HG03159 (cell line): Measurements from ENCODE around the gene MYOT.
"Not testable (repeated sequence)": the region's sequence is repeated elsewhere in the genome, so short reads cannot be mapped to it uniquely, and the experiment has no call there.

Source experiments
- ATAC-seq: cut with Tn5 transposase; IDR thresholded peaks from one replicate; pipeline ENCODE4 v1.9.1; 2021; ENCODE audit warnings: mild to moderate bottlenecking, moderate library complexity; ENCODE audit not compliant: unreplicated experiment

The MYOT gene

DNA sequence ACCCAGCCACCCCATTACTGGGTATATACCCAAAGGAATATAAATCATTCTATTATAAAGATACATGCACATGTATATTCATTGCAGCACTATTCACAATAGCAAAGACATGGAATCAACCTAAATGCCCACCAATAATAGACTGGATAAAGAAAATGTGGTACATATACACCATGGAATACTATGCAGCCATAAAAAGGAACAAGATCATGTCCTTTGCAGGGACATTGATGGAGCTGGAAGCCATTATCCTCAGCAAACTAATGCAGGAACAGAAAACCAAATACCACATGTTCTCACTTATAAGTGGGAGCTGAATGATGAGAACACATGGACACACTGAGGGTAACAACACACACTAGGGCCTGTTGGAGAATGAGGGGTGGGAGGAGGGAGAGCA, 14.5 kb upstream of the MYOT start:
- ATAC-seq: not testable (repeated sequence)

DNA sequence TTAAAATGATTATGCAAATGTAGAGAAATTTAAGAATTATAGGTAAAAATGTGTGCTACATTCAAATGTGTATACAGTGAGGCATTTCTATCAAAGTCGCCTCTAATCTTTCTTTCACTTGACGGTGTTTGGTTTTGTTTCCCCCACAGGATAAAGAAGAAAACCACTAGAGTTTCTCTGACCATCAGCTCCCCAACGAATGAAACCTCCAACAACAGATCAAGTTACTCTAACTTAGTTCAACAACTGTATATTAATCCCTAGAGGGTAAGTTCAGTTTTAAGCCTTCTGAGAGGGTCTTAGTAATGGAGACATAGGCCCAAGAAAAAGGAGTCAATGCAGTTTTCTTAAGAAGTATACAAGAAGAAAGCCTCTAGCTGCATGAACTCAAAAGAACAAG, 11.5 kb upstream of the MYOT start:
- no peak for ATAC-seq

DNA sequence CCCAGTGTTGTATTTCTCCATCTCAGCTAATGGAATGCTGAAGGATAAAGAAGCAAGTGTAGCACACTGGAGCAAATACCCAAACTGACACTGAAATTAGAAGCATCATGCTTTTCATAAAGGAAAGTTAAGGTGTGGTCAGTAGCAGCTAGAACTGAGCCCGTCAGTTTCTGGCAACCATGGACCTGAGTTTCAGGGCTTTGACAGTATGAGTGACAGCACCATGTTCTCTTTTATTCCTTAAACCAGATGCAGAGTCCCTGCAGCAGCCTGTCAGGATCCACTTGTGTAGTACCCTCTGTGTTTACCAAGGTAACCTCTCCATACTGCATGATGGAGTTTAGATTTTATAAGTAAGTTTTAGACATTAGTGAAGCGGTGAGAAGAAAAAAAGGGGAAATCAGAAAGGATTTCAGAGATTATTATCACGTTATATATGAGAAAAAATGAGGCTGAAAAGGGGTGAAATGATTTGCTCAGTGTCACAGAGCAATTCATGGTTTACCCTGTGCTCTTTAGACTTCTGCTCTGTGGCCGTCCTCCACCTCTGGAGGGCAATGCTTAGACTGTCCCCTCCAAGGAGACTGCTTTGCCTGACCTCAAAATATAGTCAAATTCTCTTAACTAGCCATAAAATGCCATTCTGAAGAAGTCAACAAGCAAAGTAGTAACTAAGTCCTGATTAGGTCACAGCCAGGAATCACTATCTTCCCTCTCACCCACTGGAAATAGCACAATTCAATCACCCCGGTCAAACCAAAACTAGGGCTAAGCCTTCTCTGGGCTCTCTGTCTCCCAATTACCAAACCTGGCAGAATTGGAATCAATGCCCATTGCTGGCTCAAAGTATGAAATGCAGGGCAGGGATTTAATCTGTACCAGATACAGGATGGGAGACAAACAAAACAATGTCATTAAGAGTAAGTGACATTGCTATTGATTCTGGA, 10.5 kb upstream of the MYOT start:
- no peak for ATAC-seq

DNA sequence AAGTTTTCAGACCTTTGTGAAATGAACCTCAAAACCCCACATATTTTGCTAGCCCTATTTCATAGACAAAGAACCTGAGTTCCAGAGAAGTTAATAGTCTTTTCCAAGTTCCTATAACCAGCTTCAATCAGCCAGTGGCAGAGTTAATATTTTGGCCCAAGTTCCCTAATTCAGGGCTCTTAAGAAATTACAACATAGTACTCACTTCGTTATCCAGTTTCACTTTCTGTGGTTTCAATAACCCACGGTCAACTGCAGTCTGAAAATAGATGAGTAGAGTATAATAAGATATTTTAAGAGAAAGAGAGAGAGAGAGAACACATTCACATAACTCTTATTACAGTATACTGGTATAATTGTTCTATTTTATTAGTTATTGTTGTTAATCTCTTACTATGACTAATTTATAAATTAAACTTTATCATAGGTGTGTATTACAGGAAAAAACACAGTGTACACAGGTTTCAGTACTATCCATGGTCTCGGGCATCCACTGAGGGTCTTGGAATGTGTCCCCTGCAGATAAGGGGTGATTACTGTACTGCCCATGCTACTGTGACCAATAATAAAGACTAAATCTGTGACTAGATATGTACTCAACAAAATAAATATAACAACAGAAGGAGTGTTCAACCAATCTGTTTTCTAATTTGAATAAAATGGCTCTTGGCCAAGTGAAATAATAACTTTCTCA, 9.3 kb upstream of the MYOT start:
- peak; percentile 85 for ATAC-seq

DNA sequence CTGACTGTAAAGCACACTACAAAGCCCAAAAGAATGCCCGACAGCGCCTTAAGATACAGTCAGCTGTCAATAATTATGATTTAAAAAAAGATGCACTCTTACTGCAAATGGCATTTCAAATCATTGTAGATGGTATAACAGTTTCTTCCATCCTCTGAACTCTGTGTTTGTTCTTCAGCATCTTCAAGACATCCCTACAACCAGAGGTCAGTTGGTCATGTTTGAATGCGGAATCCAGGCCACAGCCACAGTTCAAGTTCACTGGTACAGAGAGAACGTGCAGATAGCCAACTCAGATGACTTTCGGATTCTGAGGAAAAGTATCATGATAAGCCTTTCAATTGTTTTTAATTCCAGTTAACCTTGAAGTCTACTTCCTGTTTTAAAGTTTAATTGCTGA, 8.7 kb upstream of the MYOT start:
- ATAC-seq: no peak

DNA sequence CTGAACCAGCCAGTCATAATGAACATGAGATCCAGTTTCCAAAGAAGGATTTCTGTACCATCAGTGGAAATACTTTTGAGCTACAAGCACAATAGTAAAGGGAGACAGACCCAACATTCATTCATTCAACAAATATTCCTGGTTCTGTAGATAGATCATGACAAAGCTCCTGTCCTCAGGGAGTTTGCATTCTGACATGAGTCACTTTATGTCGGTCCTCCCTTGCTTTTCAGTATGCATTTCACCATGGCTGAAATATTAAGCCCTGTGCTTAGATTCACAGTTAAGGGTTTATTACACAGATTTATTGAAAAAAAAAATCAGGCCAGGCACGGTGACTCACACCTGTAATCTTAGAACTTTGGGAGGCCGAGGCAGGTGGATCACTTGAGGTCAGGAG, 5.4 kb upstream of the MYOT start:
- no peak for ATAC-seq

DNA sequence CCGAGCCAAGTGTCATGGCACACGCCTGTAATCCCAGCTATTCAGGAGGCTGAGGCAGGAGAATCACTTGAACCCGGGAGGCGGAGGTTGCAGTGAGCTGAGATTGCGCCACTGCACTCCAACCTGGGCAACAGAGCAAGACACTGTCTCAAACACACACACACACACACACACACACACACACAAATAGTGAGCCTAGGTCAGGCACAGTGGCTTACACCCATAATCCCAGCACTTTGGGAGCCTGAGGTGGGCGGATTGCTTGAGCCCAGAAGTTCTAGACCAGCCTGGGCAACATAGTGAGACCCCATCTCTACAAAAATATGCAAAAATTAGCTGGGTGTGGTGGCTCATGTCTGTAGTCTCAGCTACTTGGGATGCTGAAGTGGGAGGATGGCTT, 4.0 kb upstream of the MYOT start:
- not testable (repeated sequence) for ATAC-seq

DNA sequence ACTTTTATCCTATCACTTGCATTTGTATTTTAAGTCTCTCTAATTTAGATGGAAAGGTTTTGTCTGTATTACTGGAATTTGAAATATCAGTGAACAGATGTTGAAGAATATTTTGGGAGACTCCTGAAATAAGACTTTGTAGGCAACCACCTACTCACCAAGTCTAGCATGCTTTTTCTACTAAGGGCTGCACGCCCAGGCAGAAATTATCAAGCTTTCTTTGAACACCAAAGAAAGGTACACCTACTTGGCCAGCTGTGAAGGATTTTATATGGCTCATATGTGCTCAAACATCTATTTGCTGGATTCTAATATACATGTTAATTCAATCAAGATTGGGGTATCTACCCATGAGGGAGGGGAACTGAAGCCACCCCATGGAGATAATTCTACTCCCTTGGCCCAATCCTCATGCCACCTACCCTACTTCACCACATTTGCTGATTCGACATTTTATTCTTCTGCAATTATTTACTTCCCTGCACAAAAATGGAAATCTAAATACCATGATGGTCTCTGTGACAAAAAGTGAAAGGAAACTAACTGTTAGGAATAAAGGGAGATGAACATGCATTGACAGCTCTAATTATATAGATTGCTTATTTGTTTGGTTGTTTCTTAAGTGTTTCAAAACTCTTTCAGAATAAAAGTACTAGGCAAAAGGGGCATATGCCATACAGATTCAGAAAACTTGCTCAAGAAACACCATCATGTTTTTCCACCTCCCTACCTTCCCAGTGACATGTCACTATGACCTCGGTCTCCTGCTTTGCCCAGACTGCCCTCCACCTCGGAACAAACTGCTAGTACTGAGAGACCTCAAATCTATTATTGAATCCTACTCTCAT, 895 bp upstream of the MYOT start:
- no peak for ATAC-seq

DNA sequence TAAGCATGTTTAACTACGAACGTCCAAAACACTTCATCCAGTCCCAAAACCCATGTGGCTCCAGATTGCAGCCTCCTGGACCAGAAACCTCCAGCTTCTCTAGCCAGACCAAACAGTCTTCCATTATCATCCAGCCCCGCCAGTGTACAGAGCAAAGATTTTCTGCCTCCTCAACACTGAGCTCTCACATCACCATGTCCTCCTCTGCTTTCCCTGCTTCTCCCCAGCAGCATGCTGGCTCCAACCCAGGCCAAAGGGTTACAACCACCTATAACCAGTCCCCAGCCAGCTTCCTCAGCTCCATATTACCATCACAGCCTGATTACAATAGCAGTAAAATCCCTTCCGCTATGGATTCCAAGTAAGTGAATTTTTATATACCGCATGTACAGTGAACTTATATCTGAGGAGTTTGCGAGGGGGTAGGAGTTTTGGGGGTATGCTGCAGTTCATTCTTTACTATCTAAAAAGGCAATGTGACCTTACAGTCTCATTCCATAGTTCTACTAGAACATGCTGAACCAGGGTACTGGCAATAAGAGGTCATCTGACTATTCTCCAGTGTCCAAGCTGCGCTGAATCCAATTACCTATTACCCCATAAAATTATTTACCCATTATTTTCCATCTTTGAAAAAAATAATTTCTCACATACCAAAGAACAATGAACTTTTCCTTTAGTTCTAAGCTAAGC, 3.1 kb downstream of the MYOT start:
- no peak for ATAC-seq

DNA sequence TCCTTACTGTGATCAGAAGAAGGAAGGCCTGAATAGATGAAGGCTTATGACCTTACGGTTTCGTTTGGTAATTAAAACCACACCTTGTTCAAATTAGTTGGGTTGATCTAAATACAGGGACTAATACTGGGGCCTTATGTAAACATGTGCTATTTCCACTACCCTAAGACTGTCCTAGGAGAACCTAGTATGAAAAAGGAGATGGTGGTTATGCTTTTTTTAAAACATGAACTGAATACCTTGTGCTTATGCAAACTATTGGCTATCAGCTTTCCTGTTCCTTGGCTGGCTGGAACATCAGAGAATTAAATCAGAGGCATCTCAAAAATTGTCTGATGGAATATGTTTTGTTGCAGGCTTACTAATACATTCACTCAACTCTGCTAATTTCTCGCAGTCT, 3.9 kb downstream of the MYOT start:
- ATAC-seq: no peak

DNA sequence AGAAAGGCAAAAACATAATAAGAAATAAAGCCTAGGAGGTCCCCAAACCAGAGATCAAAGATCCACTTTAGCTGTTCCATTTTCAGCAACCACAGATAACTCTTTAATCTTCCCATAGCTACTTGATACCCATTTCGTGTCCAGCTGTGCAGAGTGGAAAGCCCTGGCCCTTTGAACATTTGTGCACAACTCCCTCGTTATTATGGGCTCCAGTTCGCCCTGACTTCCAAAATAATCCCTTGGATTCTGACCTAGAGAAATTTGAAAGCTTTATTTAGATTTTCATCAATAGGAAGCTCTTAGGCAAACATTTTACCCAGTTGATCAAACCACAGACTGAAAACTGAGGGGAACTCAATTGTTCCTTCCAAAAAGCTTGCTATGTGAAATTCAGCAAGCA, 4.8 kb downstream of the MYOT start:
- ATAC-seq: no peak

DNA sequence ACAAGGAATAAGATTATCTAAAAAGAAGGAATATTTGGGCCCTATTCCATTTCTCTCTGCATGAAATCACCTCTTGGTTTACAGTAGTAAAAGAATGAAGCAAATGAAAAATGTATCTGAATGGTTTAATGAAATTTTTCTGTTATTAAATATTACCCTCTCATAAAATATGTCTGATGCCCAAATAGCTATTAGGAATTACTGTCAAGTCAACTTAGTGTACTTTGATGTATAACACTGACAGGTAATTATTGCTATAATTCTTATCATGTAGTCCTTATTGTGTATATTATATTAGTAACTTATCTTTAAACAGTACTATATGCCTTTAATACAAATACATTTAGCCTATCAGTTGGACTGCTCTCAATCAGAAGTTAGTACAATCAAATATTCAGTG, 8.4 kb downstream of the MYOT start:
- ATAC-seq: no peak

DNA sequence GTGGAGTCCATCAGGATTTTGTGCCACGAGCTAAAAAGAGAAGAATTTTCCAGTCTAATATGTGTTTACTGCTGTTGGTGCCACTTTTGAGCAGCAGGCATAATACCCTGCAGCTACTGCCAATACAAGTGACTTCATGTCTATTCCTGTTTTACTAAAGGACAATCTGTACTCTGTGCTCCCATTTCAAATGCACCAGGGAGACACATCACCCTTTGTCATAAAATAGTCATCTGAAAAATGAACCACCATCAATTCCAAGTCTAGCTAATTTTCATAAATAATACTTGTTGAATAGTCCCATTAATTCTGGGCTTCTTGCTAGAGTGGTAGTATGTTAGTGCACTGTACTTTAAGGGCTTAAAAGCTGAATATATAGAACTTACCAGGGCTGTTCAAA, 12.7 kb downstream of the MYOT start:
- ATAC-seq: no peak

DNA sequence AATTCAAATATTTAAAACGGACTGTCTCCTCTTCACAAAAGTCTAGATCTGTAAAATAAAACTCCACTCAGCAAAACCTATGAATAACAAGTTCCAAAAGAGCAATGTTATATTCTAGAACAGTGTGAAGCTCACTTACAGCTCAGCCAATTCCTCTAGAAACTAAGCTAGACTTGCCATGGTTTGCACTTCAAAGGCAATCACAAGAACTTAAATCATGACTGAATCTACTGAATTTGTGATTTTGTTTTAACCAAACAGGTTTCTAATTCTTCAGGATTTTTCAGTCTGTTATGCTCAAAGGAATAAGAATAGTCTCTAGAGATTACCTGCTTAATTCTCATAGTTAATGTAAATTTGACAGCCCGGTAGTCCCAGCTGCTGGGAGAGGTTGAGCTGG, 20.2 kb downstream of the MYOT start:
- ATAC-seq: no peak

DNA sequence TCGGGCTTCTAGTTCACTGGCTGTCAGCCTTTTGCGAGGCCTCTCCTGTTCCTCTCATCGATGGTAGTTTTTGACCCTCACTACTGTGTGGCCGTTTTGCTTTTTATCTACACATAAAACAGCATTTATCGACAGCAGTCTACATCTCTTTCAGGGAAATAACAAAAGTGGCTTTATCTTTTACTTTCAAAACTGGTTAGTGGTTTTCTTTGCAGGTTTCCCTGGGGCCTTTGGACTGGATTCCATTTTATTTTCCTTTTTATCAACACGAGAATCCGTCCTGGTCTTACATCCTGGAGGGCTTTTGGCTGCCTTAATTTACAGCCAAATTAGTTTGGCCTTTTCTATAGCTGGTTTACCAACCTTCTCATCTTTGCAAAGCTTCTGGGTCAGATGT, 20.8 kb downstream of the MYOT start:
- no peak for ATAC-seq

DNA sequence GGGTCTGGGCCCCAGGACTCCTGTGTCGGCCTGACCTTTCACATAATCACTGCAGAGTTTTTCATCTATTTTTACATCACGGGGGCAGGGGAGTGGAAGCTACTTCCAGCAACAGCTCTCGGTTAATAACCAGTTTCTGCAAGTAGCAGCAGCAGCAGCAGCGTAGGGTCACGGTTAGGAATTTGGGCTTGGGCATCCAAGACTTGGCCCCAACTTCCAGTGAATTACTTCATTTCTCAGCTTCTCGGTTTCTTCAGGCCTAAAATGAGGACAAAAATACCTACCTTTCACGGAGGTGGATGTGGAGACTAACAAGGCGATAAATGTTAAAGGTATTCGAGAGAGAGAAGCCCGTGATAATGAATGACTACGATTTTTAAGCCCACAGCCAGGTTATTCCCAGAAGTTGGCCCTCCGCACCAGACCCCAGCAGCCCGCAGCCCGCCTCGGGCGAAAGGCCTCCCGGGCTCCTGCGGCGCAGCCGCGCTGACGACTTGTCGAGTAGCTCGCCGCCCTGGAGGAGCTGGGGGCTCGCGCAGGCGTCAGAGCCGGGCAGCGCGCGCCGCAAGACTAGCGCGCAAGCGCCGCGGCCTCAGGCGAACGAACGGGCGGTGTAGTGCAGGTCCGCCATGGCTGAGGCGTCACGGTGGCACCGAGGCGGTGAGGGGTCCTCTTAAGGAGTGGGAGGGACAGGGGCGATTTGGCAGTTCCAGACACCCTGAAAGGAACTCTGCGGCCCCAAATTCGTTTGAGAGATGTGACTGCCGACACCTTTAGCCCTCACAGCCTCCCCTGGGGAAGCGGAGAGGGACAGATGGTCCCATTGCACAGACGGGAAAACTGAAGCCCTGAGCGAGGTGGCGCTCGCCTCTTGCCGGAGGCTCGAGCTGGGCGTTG, 21.5 kb downstream of the MYOT start, which contains the start of gene PKD2L2:
TSS of gene PKD2L2 (plus strand) at position 595 of the 897 bp plus-strand sequence. CDS start at position 630, 35 bp downstream.
- peak; percentile 96 for ATAC-seq

DNA sequence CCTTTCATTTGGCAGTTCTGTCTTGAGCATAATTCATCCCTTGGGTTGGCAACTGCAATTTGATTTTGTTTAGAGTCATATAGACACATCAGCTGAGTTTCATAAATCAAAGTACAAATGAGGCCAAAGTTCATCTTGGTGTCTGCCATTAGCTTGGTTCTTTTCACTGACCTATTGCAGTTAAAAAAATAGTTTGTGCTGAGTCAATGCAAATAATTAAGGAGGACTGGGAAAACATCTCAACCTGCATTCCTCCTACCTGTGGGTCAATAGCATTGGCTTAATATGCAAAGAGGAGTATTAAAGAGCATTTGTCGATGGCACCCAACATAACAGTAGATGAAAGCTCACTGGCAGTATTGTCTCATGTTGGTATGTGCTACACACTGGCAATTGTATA, 23.2 kb downstream of the MYOT start:
- ATAC-seq: no peak

DNA sequence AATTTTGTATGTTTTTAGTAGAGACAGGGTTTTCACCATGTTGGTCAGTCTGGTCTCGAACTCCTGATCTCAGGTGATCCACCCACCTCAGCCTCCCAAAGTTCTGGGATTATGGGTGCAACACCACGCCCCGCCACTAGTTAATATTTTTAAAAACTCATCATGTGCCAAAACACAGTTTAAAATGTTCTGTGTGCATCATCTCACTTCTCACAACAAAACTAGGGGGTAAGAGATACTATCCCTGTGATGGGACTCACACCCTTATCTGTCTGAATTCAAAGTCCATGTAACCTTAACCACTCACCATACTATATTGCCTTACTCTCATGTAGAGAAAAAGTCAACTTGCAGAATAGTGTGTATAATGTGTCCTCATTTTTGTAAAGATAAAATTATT, 24.2 kb downstream of the MYOT start:
- ATAC-seq: no peak

DNA sequence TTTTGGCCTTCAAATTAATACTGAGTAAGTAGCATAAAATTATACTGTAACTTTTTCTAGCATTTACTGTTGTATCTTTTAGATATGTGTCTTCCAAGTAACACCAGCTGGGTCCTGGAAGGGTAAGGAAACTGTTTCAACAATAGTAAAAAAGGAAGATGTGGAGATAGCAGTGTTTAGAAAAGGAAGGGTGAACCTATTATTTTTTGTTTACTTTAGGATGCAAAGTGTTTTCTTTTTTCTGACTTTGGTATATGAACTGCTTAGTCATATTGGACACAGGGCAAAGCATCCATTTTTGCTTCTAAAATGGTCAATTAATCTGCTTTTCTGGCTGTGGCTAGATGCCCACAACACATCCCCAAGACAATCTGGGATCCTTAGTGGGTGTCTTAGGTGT, 26.9 kb downstream of the MYOT start:
- ATAC-seq: no peak

DNA sequence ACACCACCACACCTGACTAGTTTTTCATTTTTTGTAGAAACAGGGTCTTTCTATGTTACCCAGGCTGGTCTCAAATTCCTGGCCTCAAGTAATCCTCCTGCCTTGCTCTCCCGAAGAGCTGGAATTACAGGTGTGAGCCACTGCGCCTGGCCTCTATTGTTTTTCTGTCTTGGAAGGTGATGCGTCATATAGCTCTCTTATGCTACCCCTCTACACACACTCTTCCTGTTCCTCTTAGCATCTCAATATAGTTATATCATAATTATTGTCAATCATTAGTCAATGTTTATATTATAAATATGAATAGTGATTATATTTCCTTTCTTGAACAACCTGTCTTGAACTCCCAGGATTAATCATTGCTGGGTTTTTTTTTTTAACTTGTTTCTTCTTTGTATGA, 28.9 kb downstream of the MYOT start:
- ATAC-seq: no peak
